ENCODE measurements around the gene DRG2. TPM values are rescaled to one million over a fixed set of nuclear protein-coding genes. Genes with fewer than 3 reads are reported as not detected.

The DRG2 gene, protein sequence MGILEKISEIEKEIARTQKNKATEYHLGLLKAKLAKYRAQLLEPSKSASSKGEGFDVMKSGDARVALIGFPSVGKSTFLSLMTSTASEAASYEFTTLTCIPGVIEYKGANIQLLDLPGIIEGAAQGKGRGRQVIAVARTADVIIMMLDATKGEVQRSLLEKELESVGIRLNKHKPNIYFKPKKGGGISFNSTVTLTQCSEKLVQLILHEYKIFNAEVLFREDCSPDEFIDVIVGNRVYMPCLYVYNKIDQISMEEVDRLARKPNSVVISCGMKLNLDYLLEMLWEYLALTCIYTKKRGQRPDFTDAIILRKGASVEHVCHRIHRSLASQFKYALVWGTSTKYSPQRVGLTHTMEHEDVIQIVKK
- total RNA-seq (2021): 42.7 and 48.4 TPM in 2 replicates
- percentile 67 among the genes with signal in this experiment for Bru-seq, nascent RNA
- percentile 69 among the genes with signal in this experiment for BruChase-seq, experiment 1, labeled RNA remaining after a 2-hour chase
- percentile 67 among the genes with signal in this experiment for BruChase-seq, experiment 2, labeled RNA remaining after a 6-hour chase
- long read RNA-seq, transcript DRG2-201 (13 exons, 1,964 nt): major isoform, 89 of 109 reads
- long read RNA-seq, partial matches to known transcripts: 1 of 109 reads
- long read RNA-seq, other reads (novel, unspliced or antisense): 17 of 109 reads

DNA sequence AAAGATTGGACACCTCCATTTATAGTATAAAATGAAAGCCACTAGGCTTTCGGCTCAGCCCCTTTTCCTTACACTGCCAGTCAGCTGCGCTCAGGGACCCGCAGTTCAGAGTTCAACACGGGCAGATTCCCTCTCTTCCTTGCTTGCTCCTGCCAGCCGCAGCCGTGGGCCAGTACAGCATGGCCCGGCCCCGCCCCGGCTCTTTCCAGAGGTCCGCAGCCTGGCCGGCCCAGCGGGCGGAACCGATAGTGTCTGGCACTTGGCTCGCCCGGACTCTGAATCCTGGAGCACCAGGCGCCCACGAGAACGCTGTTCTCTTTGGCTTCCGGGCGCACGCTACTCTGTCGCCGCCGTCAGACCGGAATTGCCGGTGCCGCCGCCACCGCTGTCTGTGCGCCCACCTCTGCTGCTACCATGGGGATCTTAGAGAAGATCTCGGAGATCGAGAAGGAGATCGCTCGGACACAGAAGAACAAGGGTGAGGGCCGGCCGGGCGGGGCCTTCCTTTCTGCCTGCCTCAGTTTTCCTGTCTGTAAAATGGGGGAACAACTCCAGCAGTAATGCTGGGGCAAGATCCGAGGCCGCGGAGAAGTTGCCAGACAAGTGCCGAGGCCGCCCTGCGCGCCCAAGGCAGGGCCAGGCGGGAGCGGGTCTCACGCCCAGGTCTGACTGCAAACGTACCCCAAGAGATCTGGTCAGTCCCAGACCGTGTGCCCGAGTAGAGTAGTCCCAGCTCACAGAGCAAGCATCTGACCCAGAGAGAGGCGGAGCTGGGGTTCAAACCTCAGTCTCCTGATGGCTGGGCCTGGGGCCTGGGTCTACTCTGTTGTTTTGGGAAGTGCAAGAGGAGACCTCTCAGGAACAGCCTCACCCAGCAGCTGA lies at the start of gene DRG2:
Gene DRG2 (plus strand): TSS at position 339 of the 882 bp plus-strand sequence. CDS start 76 bp downstream, at position 415.
- H3K36me3 ChIP-seq (ENCODE audit: insufficient read depth, low read length, poor library complexity, severe bottlenecking): no peaks in the 10 kb centered on the region
- ChIA-PET POLR2A (ENCODE audit: low non-redundant PET) (no interaction called here), CTCF (no interaction called here)
- peak within 1 kb of the TSS; percentile 73 for H3K27ac ChIP-seq (ENCODE audit: low read depth, low read length, poor library complexity, severe bottlenecking)
- intact Hi-C loops (cut with micrococcal nuclease; ENCODE audit: unreplicated experiment): no loop called here
- BruUV-seq (replicated peaks): TSS peak; percentile 52
- no peaks in the 10 kb centered on the region for H3K9me3 ChIP-seq (ENCODE audit: low read depth, low read length, poor library complexity, severe bottlenecking)
- H3K4me3 ChIP-seq (ENCODE audit: low read depth, low read length, poor library complexity, severe bottlenecking): peak within 1 kb of the TSS; percentile 71
- H3K4me1 ChIP-seq (ENCODE audit: insufficient read depth, low read length, poor library complexity, severe bottlenecking): peaks cover 7% of the 10 kb centered on the region
- no peaks in the 10 kb centered on the region for H3K27me3 ChIP-seq (replicated peaks; ENCODE audit: insufficient read depth, low read depth, low read length, poor library complexity)
- TF ChIP-seq, protein P1, sequence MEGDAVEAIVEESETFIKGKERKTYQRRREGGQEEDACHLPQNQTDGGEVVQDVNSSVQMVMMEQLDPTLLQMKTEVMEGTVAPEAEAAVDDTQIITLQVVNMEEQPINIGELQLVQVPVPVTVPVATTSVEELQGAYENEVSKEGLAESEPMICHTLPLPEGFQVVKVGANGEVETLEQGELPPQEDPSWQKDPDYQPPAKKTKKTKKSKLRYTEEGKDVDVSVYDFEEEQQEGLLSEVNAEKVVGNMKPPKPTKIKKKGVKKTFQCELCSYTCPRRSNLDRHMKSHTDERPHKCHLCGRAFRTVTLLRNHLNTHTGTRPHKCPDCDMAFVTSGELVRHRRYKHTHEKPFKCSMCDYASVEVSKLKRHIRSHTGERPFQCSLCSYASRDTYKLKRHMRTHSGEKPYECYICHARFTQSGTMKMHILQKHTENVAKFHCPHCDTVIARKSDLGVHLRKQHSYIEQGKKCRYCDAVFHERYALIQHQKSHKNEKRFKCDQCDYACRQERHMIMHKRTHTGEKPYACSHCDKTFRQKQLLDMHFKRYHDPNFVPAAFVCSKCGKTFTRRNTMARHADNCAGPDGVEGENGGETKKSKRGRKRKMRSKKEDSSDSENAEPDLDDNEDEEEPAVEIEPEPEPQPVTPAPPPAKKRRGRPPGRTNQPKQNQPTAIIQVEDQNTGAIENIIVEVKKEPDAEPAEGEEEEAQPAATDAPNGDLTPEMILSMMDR (conservative IDR thresholded peaks at IDR 0.05; ENCODE audit: low read depth, low read length): 0 out of 2 replicates have a peak, but pooled peaks have one; percentile 15
- no peak for TF ChIP-seq EZH2 (IDR thresholded peaks at IDR 0.05; ENCODE audit: borderline replicate concordance, low read depth, low read length, poor library complexity, severe bottlenecking)
- peak; percentile 93 for DNase-seq (ENCODE audit: low spot score)

DNA sequence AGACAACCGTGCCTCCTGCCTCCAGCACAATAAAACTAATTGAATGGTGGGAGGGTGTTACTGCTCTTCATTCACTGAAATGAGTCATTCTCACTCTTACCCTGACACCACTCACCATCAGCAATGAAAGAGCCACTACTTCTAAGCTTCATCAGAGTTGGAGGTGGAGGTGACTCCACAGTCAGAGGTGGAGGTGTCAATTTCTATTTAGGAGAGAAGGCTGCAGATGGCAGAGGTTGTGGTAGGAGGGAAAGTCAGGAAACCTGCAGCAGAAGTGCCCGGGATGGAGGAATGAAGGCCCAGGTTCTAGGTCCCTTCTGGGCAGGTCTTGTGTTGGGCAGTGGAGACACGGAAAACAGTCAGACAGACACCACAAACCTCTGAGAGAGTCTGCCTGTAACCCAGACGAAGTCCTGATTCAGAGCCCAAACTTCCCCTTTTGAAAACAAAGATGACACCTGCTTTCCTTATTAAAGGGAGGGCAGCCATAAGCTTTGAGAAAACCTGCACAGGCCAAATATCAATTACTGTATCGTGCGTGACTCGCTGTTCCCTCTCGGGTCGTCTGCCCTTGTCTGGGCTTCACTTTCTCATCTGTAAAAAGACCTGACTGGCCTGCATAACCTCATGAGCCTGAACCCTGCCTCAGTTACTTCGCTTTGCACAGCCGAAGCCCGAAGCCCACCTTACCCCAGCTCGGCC lies 49.4 kb upstream of the DRG2 start:
- BruUV-seq (replicated peaks): TSS peak; percentile 54
- peak overlapping the region; percentile 80 for H3K27ac ChIP-seq (ENCODE audit: low read depth, low read length, poor library complexity, severe bottlenecking)
- CTCF ChIA-PET: no interaction called here
- POLR2A ChIA-PET (ENCODE audit: low non-redundant PET): no interaction called here
- H3K4me3 ChIP-seq (ENCODE audit: low read depth, low read length, poor library complexity, severe bottlenecking): peak overlapping the region; percentile 80
- H3K36me3 ChIP-seq (ENCODE audit: insufficient read depth, low read length, poor library complexity, severe bottlenecking): no peaks in the 10 kb centered on the region
- intact Hi-C loops (cut with micrococcal nuclease; ENCODE audit: unreplicated experiment): loop anchor here (5.0 to 10.0 kb wide), 2 partner anchors 543 to 681 kb away; partner anchors contain the start of gene RASD1
- DNase-seq (ENCODE audit: low spot score): no peak
- no peaks in the 10 kb centered on the region for H3K4me1 ChIP-seq (ENCODE audit: insufficient read depth, low read length, poor library complexity, severe bottlenecking)
- TF ChIP-seq, protein P1 (conservative IDR thresholded peaks at IDR 0.05; ENCODE audit: low read depth, low read length): no peak
- no peak for TF ChIP-seq EZH2 (IDR thresholded peaks at IDR 0.05; ENCODE audit: borderline replicate concordance, low read depth, low read length, poor library complexity, severe bottlenecking)
- H3K27me3 ChIP-seq (replicated peaks; ENCODE audit: insufficient read depth, low read depth, low read length, poor library complexity): no peaks in the 10 kb centered on the region
- no peaks in the 10 kb centered on the region for H3K9me3 ChIP-seq (ENCODE audit: low read depth, low read length, poor library complexity, severe bottlenecking)

All from A673 (cell line).